AG20443 (cell line): ENCODE measurements around the gene ACVR1B.
A peak's percentile ranks its signal among the peaks of the same experiment; 100 is the strongest.

Source experiments
- DNase-seq: peaks from one replicate; pipeline ENCODE4 v3.0.0; 2012; ENCODE audit warnings: low spot score, mixed read lengths

The ACVR1B gene

GRCh38 chr12:51943346-51943745 lies 8.2 kb upstream of the ACVR1B start:
- no peak for DNase-seq

- DNase-seq: no peak
Measured at GRCh38 chr12:51944608-51945233, 6.8 kb upstream of the ACVR1B start.

GRCh38 chr12:51947246-51947996 lies 4.1 kb upstream of the ACVR1B start:
- no peak for DNase-seq

- DNase-seq: no peak
Measured at GRCh38 chr12:51948066-51948465, 3.4 kb upstream of the ACVR1B start.

GRCh38 chr12:51949342-51950030 lies 2.0 kb upstream of the ACVR1B start:
- peak; percentile 33 for DNase-seq

GRCh38 chr12:51950682-51951198 lies 759 bp upstream of the ACVR1B start:
- DNase-seq: no peak

GRCh38 chr12:51951843-51952722 lies 584 bp downstream of the ACVR1B start:
- peak; percentile 38 for DNase-seq

- DNase-seq: no peak
Measured at GRCh38 chr12:51953089-51953488, 1.6 kb downstream of the ACVR1B start.

- DNase-seq: no peak
Measured at GRCh38 chr12:51953864-51954263, 2.4 kb downstream of the ACVR1B start.

GRCh38 chr12:51954561-51955361 lies 3.3 kb downstream of the ACVR1B start:
- no peak for DNase-seq

GRCh38 chr12:51955702-51956101 lies 4.2 kb downstream of the ACVR1B start:
- no peak for DNase-seq

GRCh38 chr12:51958542-51958941 lies 7.0 kb downstream of the ACVR1B start:
- DNase-seq: no peak

- peak; percentile 35 for DNase-seq
Measured at GRCh38 chr12:51959211-51959610, 7.7 kb downstream of the ACVR1B start.

- DNase-seq: no peak
Measured at GRCh38 chr12:51959921-51960320, 8.4 kb downstream of the ACVR1B start.

- DNase-seq: no peak
Measured at GRCh38 chr12:51960488-51960887, 9.0 kb downstream of the ACVR1B start.

GRCh38 chr12:51960890-51961289 lies 9.4 kb downstream of the ACVR1B start:
- no peak for DNase-seq

GRCh38 chr12:51961834-51962233 lies 10.3 kb downstream of the ACVR1B start:
- DNase-seq: no peak

GRCh38 chr12:51962737-51963136 lies 11.2 kb downstream of the ACVR1B start:
- no peak for DNase-seq

GRCh38 chr12:51963477-51963876 lies 12.0 kb downstream of the ACVR1B start:
- no peak for DNase-seq

- no peak for DNase-seq
Measured at GRCh38 chr12:51969643-51970042, 18.1 kb downstream of the ACVR1B start.
